Nephron progenitor cell (in vitro differentiated cells): Measurements from ENCODE around the gene WNT2.
"Not testable (repeated sequence)": the region's sequence is repeated elsewhere in the genome, so short reads cannot be mapped to it uniquely, and the experiment has no call there.

Experiments used
- DNase-seq: peaks from one replicate; pipeline ENCODE4 v3.0.0; 2021
- H3K27ac Mint-ChIP-seq: 2 replicates; pipeline ENCODE4 v1.8.0; 2021; ENCODE audit warnings: mild to moderate bottlenecking, moderate library complexity, mixed read lengths
- H3K27me3 Mint-ChIP-seq: 2 replicates; pipeline ENCODE4 v1.8.0; 2021; ENCODE audit warnings: mild to moderate bottlenecking, low read depth, mixed read lengths; ENCODE audit not compliant: poor library complexity
- H3K36me3 Mint-ChIP-seq: 2 replicates; pipeline ENCODE4 v1.8.0; 2021; ENCODE audit warnings: low read depth, mixed read lengths
- H3K4me1 Mint-ChIP-seq: 2 replicates; pipeline ENCODE4 v1.8.0; 2021; ENCODE audit warnings: mixed read lengths
- H3K4me3 Mint-ChIP-seq: 2 replicates; pipeline ENCODE4 v1.8.0; 2021; ENCODE audit warnings: mild to moderate bottlenecking, moderate library complexity, mixed read lengths
- H3K9me3 Mint-ChIP-seq: 2 replicates; pipeline ENCODE4 v1.8.0; 2021; ENCODE audit warnings: mild to moderate bottlenecking, moderate library complexity, mixed read lengths
- TF ChIP-seq, protein P1 (sequence below): fragments of 200-600 bp; sonication (generic); IDR thresholded peaks from 2 replicates; pipeline ENCODE4 v1.5.0; 2021; ENCODE audit warnings: antibody characterized with exemption

The WNT2 gene

DNA sequence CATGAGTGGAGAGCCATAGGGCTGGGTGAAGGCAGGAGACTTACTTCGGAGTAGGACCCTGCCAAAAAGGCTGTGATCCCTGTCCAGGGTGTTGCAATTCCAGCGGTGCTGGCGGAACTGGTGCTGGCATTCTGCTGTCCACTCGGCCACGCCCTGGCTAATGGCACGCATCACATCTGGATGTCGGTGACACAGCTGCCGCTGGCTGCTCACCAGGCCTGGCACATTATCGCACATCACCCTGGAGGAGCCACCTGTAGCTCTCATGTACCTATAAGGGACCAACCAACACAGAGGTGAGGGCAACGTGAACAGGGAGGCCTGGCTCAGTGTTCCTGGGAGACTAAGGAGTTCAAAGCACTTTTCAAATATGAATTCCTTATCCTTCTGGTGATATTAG lies 2.3 kb downstream of the WNT2 start:
- no peak for DNase-seq
- Mint-ChIP-seq H3K9me3 (peaks cover 6% of the 10 kb centered on the region), H3K4me1 (peaks cover 17% of the 10 kb centered on the region), H3K27ac (no peak overlapping the region), H3K4me3 (no peak overlapping the region), H3K36me3 (no peaks in the 10 kb centered on the region), H3K27me3 (peaks cover 76% of the 10 kb centered on the region)
- TF ChIP-seq, protein P1, sequence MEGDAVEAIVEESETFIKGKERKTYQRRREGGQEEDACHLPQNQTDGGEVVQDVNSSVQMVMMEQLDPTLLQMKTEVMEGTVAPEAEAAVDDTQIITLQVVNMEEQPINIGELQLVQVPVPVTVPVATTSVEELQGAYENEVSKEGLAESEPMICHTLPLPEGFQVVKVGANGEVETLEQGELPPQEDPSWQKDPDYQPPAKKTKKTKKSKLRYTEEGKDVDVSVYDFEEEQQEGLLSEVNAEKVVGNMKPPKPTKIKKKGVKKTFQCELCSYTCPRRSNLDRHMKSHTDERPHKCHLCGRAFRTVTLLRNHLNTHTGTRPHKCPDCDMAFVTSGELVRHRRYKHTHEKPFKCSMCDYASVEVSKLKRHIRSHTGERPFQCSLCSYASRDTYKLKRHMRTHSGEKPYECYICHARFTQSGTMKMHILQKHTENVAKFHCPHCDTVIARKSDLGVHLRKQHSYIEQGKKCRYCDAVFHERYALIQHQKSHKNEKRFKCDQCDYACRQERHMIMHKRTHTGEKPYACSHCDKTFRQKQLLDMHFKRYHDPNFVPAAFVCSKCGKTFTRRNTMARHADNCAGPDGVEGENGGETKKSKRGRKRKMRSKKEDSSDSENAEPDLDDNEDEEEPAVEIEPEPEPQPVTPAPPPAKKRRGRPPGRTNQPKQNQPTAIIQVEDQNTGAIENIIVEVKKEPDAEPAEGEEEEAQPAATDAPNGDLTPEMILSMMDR: no peak

DNA sequence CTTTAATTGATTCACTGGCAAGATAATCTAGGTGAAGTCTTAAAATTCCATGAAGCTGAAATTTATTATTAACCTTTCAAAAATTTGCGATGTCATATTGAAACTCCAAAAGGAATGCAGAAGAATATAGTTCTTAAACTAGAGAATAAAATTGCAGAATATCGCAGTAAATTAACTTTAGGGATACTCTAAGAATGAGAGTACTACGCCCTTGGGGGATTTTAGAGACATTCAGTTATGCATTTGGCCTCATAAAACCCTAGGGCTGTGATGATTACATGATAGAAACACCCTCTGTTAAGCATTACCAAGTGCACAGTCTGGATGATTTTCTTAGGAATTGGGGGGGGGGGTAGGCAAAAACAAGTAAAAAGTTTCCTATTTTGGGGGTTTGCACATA lies 3.7 kb downstream of the WNT2 start:
- no peak overlapping the region for H3K4me3 Mint-ChIP-seq
- no peak overlapping the region for H3K27ac Mint-ChIP-seq
- no peak for DNase-seq
- peaks cover 63% of the 10 kb centered on the region for H3K27me3 Mint-ChIP-seq
- no peaks in the 10 kb centered on the region for H3K9me3 Mint-ChIP-seq
- H3K4me1 Mint-ChIP-seq: peaks cover 17% of the 10 kb centered on the region
- TF ChIP-seq, protein P1: no peak
- no peaks in the 10 kb centered on the region for H3K36me3 Mint-ChIP-seq

DNA sequence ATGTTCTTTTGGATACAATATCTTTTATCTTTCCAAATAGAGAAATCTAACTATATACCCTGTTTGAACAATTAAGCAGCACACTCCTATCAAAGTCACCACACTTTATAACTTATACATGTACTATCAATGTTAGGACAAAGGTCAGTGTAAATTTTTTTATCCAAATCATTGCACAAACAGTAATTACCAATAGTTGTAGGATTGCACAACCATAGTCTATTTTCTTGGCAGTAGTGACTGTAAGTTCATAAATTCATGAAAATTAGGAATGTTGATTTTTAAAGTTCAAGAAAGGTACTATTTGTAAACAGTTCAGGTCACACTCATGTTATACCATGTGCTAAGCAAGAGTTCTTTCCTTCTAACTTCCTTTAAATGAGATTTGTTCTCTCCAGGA lies 9.3 kb downstream of the WNT2 start:
- no peak for DNase-seq
- no peak overlapping the region for H3K27ac Mint-ChIP-seq
- H3K36me3 Mint-ChIP-seq: no peaks in the 10 kb centered on the region
- no peaks in the 10 kb centered on the region for H3K9me3 Mint-ChIP-seq
- H3K4me3 Mint-ChIP-seq: no peak overlapping the region
- H3K27me3 Mint-ChIP-seq: peaks cover 8% of the 10 kb centered on the region
- TF ChIP-seq, protein P1: no peak
- H3K4me1 Mint-ChIP-seq: no peaks in the 10 kb centered on the region

DNA sequence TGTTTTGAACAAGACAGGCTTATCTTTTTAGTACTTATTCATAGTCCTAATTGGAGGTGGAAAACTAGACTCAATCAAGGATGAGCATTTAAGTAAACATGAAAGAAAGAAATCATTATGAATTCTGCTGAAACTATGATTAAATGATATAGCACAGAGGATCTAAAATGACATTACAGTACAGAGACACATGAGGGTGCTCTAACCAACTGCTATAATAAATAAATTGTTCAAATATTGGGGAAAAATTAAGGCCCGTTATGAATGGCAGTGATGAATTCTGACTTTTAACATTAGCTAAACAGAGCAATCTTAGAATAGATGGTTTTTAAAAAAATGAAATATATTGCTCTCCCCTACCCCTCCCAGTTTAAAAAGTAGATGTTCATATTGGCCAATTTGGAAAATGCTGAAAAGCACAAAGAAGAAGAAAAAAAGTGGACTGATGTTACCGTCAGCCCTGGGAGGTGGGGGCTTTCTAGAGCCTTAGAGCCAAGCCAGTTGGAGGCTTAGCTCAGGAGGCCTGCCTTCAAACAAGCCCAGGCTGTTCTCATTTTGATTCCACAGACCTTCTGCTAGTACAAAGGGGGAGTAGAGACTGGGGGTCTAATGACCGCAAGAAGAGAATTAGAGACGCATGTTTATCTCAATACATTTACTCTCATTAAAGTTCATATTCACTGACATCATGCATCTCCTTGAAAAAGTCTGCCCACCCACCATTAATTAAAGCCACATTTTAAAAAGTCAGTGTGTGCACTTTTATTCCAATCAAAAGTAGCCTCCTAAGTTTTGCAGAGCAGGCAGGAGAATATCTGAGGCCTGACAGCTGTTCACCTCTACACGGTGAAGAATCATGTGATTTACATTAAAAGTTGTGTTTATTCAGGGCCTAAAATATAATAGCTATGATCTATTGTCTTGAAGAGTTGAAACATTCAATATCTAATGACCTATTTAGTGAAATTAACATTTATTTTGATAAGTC lies 10.0 kb downstream of the WNT2 start:
- H3K9me3 Mint-ChIP-seq: no peaks in the 10 kb centered on the region
- no peaks in the 10 kb centered on the region for H3K36me3 Mint-ChIP-seq
- DNase-seq: no peak
- TF ChIP-seq, protein P1: no peak
- no peaks in the 10 kb centered on the region for H3K4me1 Mint-ChIP-seq
- H3K27me3 Mint-ChIP-seq: peaks cover 4% of the 10 kb centered on the region
- H3K27ac Mint-ChIP-seq: no peak overlapping the region
- no peak overlapping the region for H3K4me3 Mint-ChIP-seq

DNA sequence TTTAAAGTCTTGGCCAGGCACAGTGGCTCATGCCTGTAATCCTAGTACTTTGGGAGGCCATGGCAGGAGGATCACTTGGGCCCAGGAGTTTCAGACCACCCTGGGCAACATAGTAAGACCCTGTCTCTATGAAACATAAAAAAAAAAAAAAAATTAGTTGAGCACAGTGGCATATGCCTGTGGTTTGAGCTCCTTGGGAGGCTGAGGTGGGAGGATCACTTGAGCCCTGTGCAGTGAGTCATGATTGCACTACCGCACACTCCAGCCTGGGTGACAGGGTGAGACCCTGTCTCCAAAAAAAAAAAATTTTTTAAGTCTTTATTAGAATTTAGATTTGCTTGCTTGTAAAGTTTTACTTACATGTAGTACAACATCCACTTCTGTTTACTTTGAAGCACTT lies 14.0 kb downstream of the WNT2 start:
- TF ChIP-seq, protein P1: no peak
- Mint-ChIP-seq H3K9me3 (peaks cover 11% of the 10 kb centered on the region), H3K4me3 (no peak overlapping the region), H3K27ac (no peak overlapping the region), H3K4me1 (no peaks in the 10 kb centered on the region), H3K27me3 (peaks cover 11% of the 10 kb centered on the region), H3K36me3 (no peaks in the 10 kb centered on the region)
- DNase-seq: no peak

DNA sequence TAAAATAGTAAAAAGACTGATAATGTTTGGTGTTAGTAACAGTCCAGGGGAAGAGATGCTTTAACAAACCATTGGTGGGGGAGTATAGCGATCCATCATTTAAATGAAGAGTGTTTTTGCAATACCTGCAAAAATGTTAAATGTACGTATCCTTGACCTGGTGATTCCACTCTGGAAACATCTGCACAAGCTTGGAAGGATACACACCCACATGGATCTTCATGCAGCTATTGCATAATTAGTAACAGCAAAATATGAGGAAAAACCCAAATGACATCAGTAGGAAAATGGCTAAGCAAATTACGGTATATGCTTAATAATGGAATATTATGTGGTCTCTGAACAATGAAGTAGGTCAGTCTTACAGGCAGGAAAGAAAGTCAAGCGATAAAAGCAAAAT lies 20.5 kb downstream of the WNT2 start:
- Mint-ChIP-seq H3K9me3 (peaks cover 11% of the 10 kb centered on the region), H3K36me3 (no peaks in the 10 kb centered on the region), H3K4me3 (no peak overlapping the region), H3K27me3 (peaks cover 14% of the 10 kb centered on the region), H3K4me1 (peaks cover 17% of the 10 kb centered on the region), H3K27ac (no peak overlapping the region)
- TF ChIP-seq, protein P1: no peak
- DNase-seq: no peak

DNA sequence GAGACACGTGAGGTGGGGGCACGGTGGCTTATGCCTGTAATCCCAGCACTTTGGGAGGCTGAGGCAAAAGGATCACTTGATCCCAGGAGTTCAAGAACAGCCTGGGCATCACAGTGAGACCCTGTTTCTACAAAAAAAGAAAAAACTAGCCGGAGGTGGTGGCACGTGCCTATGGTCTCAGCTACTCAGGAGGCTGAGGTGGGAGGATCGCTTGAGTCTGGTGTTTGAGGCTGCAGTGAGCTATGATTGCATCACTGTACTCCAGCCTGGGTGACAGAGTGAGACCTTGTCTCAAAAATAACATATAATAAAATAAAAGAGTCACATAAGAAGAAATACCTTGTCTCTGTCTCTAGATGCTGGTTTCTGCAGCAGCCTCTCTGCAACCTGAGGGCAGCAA lies 22.4 kb downstream of the WNT2 start:
- H3K36me3 Mint-ChIP-seq, DNase-seq, H3K4me3 Mint-ChIP-seq, H3K27ac Mint-ChIP-seq: not testable (repeated sequence)
- Mint-ChIP-seq H3K9me3 (peaks cover 11% of the 10 kb centered on the region), H3K27me3 (peaks cover 13% of the 10 kb centered on the region), H3K4me1 (peaks cover 17% of the 10 kb centered on the region)
